GM12891 (cell line): ENCODE measurements around the gene AGO3.

ENCODE experiments used
- PAX5 ChIP-seq: IDR thresholded peaks from 2 replicates; pipeline ENCODE4 v1.6.1; 2011; ENCODE audit warnings: low read length, moderate library complexity, mild to moderate bottlenecking; ENCODE audit not compliant: insufficient read depth, severe bottlenecking
- POLR2A ChIP-seq: IDR thresholded peaks from 2 replicates; pipeline ENCODE4 v1.6.1; 2011; ENCODE audit warnings: low read depth, low read length, control low read depth
- POLR2AphosphoS5 ChIP-seq: IDR thresholded peaks from 2 replicates; pipeline ENCODE4 v1.6.1; 2011; ENCODE audit warnings: low read depth, low read length, control low read depth
- POU2F2 ChIP-seq: IDR thresholded peaks from 2 replicates; pipeline ENCODE4 v1.6.1; 2011; ENCODE audit warnings: low read depth, mild to moderate bottlenecking, control low read depth, low read length, moderate library complexity
- SPI1 ChIP-seq: IDR thresholded peaks from 2 replicates; pipeline ENCODE4 v1.6.1; 2011; ENCODE audit warnings: low read depth, low read length, control low read depth
- TAF1 ChIP-seq: IDR thresholded peaks from 2 replicates; pipeline ENCODE4 v1.6.1; 2011; ENCODE audit warnings: low read depth, low read length, control low read depth

- TF ChIP-seq POLR2A, result no peak
- TF ChIP-seq TAF1, result no peak
- TF ChIP-seq POLR2AphosphoS5, result no peak
- TF ChIP-seq SPI1, result no peak
- TF ChIP-seq PAX5, result no peak
- no peak for TF ChIP-seq POU2F2
These were observed 28.4 kb downstream of the AGO3 start for GRCh38 chr1:35959304-35959703.
